ENCODE measurements around the gene KRTAP4-9. TPM values are rescaled to one million over a fixed set of nuclear protein-coding genes. Genes with fewer than 3 reads are reported as not detected.

Gene KRTAP4-9
- total RNA-seq, 2 donors from 2014 or later = not detected

Other genes starting within 250 kb of the KRTAP4-9 start
- not detected for gene KRT12, start 238.2 kb upstream of the KRTAP4-9 start, total RNA-seq
- not detected for gene KRT20, start 220.1 kb upstream of the KRTAP4-9 start, total RNA-seq
- gene KRT23, start 167.7 kb upstream of the KRTAP4-9 start, total RNA-seq = under 1 TPM in 1 of 2 donors, not detected in 1; 0.50 TPM
- gene KRT39, start 138.4 kb upstream of the KRTAP4-9 start, total RNA-seq = not detected
- not detected for gene KRT40, start 121.1 kb upstream of the KRTAP4-9 start, total RNA-seq
- not detected for gene KRTAP3-3, start 111.2 kb upstream of the KRTAP4-9 start, total RNA-seq
- gene KRTAP3-2, start 105.5 kb upstream of the KRTAP4-9 start, total RNA-seq = not detected
- gene KRTAP3-1, start 96.3 kb upstream of the KRTAP4-9 start, total RNA-seq = not detected
- not detected for gene KRTAP1-5, start 78.2 kb upstream of the KRTAP4-9 start, total RNA-seq
- not detected for gene KRTAP1-4, start 75.2 kb upstream of the KRTAP4-9 start, total RNA-seq
- not detected for gene KRTAP1-3, start 70.5 kb upstream of the KRTAP4-9 start, total RNA-seq
- gene KRTAP1-1, start 63.9 kb upstream of the KRTAP4-9 start, total RNA-seq = not detected
- gene KRTAP2-1, start 58.1 kb upstream of the KRTAP4-9 start, total RNA-seq = not detected
- gene KRTAP2-2, start 50.2 kb upstream of the KRTAP4-9 start, total RNA-seq = not detected
- not detected for gene KRTAP2-3, start 45.3 kb upstream of the KRTAP4-9 start, total RNA-seq
- not detected for gene KRTAP2-4, start 39.5 kb upstream of the KRTAP4-9 start, total RNA-seq
- gene KRTAP4-7, start 21.2 kb upstream of the KRTAP4-9 start, total RNA-seq = not detected
- gene KRTAP4-8, start 7.2 kb upstream of the KRTAP4-9 start, total RNA-seq = not detected
- gene KRTAP4-16, start 3.2 kb upstream of the KRTAP4-9 start, total RNA-seq = not detected
- not detected for gene KRTAP4-11, start 13.0 kb downstream of the KRTAP4-9 start, total RNA-seq
- gene KRTAP4-12, start 18.8 kb downstream of the KRTAP4-9 start, total RNA-seq = not detected
- not detected for gene KRTAP4-6, start 35.2 kb downstream of the KRTAP4-9 start, total RNA-seq
- not detected for gene KRTAP4-5, start 44.4 kb downstream of the KRTAP4-9 start, total RNA-seq
- gene KRTAP4-4, start 55.4 kb downstream of the KRTAP4-9 start, total RNA-seq = not detected
- not detected for gene KRTAP4-3, start 62.8 kb downstream of the KRTAP4-9 start, total RNA-seq
- gene KRTAP4-2, start 72.8 kb downstream of the KRTAP4-9 start, total RNA-seq = not detected
- gene KRTAP4-1, start 79.5 kb downstream of the KRTAP4-9 start, total RNA-seq = not detected
- not detected for gene KRTAP9-1, start 84.5 kb downstream of the KRTAP4-9 start, total RNA-seq
- gene KRTAP9-2, start 121.3 kb downstream of the KRTAP4-9 start, total RNA-seq = not detected
- gene KRTAP9-3, start 127.1 kb downstream of the KRTAP4-9 start, total RNA-seq = not detected
- gene KRTAP9-8, start 132.6 kb downstream of the KRTAP4-9 start, total RNA-seq = not detected
- not detected for gene KRTAP9-4, start 144.3 kb downstream of the KRTAP4-9 start, total RNA-seq
- not detected for gene KRTAP9-9, start 150.0 kb downstream of the KRTAP4-9 start, total RNA-seq
- not detected for gene KRTAP9-6, start 160.0 kb downstream of the KRTAP4-9 start, total RNA-seq
- not detected for gene KRTAP9-7, start 170.3 kb downstream of the KRTAP4-9 start, total RNA-seq
- gene KRTAP29-1, start 197.5 kb downstream of the KRTAP4-9 start, total RNA-seq = not detected
- gene KRTAP16-1, start 203.9 kb downstream of the KRTAP4-9 start, total RNA-seq = under 1 TPM; 0.15 to 0.26 TPM
- not detected for gene KRTAP17-1, start 210.3 kb downstream of the KRTAP4-9 start, total RNA-seq
- gene KRT33A, start 245.4 kb downstream of the KRTAP4-9 start, total RNA-seq = not detected

Data from activated T-helper 17 cell treated with anti-CD3 and anti-CD28 coated beads, Interleukin-2, amount 50 U/mL, for 72 hours (primary cell).